H1 (cell line): ENCODE results near the gene ANAPC2. TPM values are rescaled to one million over a fixed set of nuclear protein-coding genes. Genes with fewer than 3 reads are reported as not detected.

Experiments
- CTCF ChIA-PET: fragments of 300-600 bp; sonication (Branson Sonifier 250); formaldehyde crosslinking; loops from one replicate; lab custom pipeline; 2021; ENCODE audit not compliant: partially characterized antibody; lab: Charles Lee
- POLR2A ChIA-PET: fragments of 300-600 bp; sonication (Branson Sonifier 250); formaldehyde crosslinking; loops from one replicate; lab custom pipeline; 2021; ENCODE audit warnings: inconsistent platforms; ENCODE audit not compliant: partially characterized antibody; lab: Charles Lee
- DNase-seq, 2 experiments: peaks; one replicate each; pipeline versions ENCODE4 v3.0.0 to v3.0.0-alpha.2; 2010 to 2022; ENCODE audit warnings: low spot score in 2 of 2, low read depth in 1 of 2, mixed read lengths in 1 of 2
- FAIRE-seq: peaks from 2 replicates; lab custom pipeline; 2011; peaks lifted over from hg19 to GRCh38; lab: Jason Lieb, UNC
- H2AFZ ChIP-seq: 2 replicates; pipeline ENCODE4 v1.8.1; 2012; ENCODE audit warnings: low read length, inconsistent platforms
- H2AK5ac ChIP-seq: 2 replicates; pipeline ENCODE4 v1.6.1; 2013; ENCODE audit warnings: low read depth, low read length
- H2BK120ac ChIP-seq: replicated peaks from 2 replicates; pipeline ENCODE3; 2013; ENCODE audit warnings: low read depth, low read length, inconsistent platforms
- H2BK12ac ChIP-seq: 2 replicates; pipeline ENCODE4 v1.6.1; 2013; ENCODE audit warnings: low read depth, low read length
- H2BK15ac ChIP-seq: 2 replicates; pipeline ENCODE4 v1.6.1; 2013; ENCODE audit warnings: low read length
- H2BK20ac ChIP-seq: 2 replicates; pipeline ENCODE4 v1.6.1; 2013; ENCODE audit warnings: low read length
- H2BK5ac ChIP-seq: 2 replicates; pipeline ENCODE4 v1.6.1; 2013; ENCODE audit warnings: low read depth, low read length
- H3K14ac ChIP-seq: 2 replicates; pipeline ENCODE4 v1.6.1; 2013; ENCODE audit warnings: inconsistent platforms; ENCODE audit not compliant: insufficient read length
- H3K18ac ChIP-seq: 2 replicates; pipeline ENCODE4 v1.6.1; 2013; ENCODE audit warnings: low read length; ENCODE audit errors: extremely low read depth
- H3K23ac ChIP-seq: 2 replicates; pipeline ENCODE4 v1.6.1; 2013; ENCODE audit warnings: inconsistent platforms; ENCODE audit not compliant: insufficient read length
- H3K23me2 ChIP-seq: 2 replicates; pipeline ENCODE4 v1.6.1; 2013; ENCODE audit warnings: low read depth, low read length
- H3K27ac ChIP-seq: 2 replicates; pipeline ENCODE4 v1.6.1; 2011; ENCODE audit warnings: low read depth, low read length, inconsistent platforms
- H3K27me3 ChIP-seq, 4 experiments: replicated peaks in 1 of 4; 1 replicate in 1 of 4; 2 replicates in 3 of 4; pipeline versions ENCODE4 v1.6.1 to v1.8.1; 2011 to 2013; ENCODE audit warnings: low read length in 3 of 4, mild to moderate bottlenecking in 3 of 4, inconsistent platforms in 2 of 4, mixed read lengths in 2 of 4, moderate library complexity in 1 of 4; ENCODE audit not compliant: control insufficient read depth in 3 of 4, insufficient read depth in 3 of 4; ENCODE audit errors: extremely low read depth in 1 of 4
- H3K36me3 ChIP-seq, 4 experiments: 2 replicates each; pipeline versions ENCODE4 v1.6.1 to v1.8.1; 2011 to 2013; ENCODE audit warnings: mild to moderate bottlenecking in 4 of 4, low read length in 3 of 4, moderate library complexity in 2 of 4, control low read depth in 1 of 4, inconsistent platforms in 1 of 4; ENCODE audit not compliant: insufficient read depth in 4 of 4, control insufficient read depth in 2 of 4
- H3K4ac ChIP-seq: replicated peaks from 2 replicates; pipeline ENCODE3; 2013; ENCODE audit warnings: low read length, low read depth, mixed read lengths, inconsistent platforms; ENCODE audit not compliant: insufficient read length
- H3K4me1 ChIP-seq, 4 experiments: replicated peaks in 1 of 4; 1 replicate in 1 of 4; 2 replicates in 3 of 4; pipeline versions ENCODE4 v1.6.1 to v1.8.1; 2011 to 2013; ENCODE audit warnings: low read length in 3 of 4, inconsistent platforms in 2 of 4, mixed read lengths in 1 of 4; ENCODE audit not compliant: insufficient read depth in 4 of 4, control insufficient read depth in 3 of 4
- H3K4me2 ChIP-seq, 2 experiments: 2 replicates each; pipeline versions ENCODE4 v1.6.1 to v1.8.1; 2011 to 2013; ENCODE audit warnings: low read depth in 2 of 2, low read length in 2 of 2, control low read depth in 1 of 2, inconsistent platforms in 1 of 2, mild to moderate bottlenecking in 1 of 2; ENCODE audit not compliant: insufficient read depth in 1 of 2
- H3K4me3 ChIP-seq, 4 experiments: fragments of 200-600, 300-600 bp in 1 of 4; sonication (generic), shearing (Covaris generic), sonication (Bioruptor Twin) in 1 of 4; 2 replicates each; pipeline versions ENCODE4 v1.5.1 to v1.8.1; 2011 to 2016; ENCODE audit warnings: low read length in 4 of 4, low read depth in 3 of 4, control low read depth in 2 of 4, inconsistent platforms in 2 of 4, mild to moderate bottlenecking in 2 of 4, mixed read lengths in 1 of 4, moderate library complexity in 1 of 4; ENCODE audit not compliant: insufficient read depth in 2 of 4; ENCODE audit errors: extremely low read depth in 1 of 4
- H3K56ac ChIP-seq: replicated peaks from 2 replicates; pipeline ENCODE3; 2013; ENCODE audit warnings: low read depth, mild to moderate bottlenecking, mixed read lengths, low read length, inconsistent platforms; ENCODE audit not compliant: insufficient read length
- H3K79me1 ChIP-seq: 2 replicates; pipeline ENCODE4 v1.6.1; 2013; ENCODE audit warnings: low read depth, low read length, control low read depth
- H3K79me2 ChIP-seq, 2 experiments: 2 replicates each; pipeline versions ENCODE4 v1.6.1 to v1.8.1; 2012 to 2013; ENCODE audit warnings: low read length in 2 of 2, mild to moderate bottlenecking in 2 of 2, inconsistent platforms in 1 of 2; ENCODE audit not compliant: insufficient read depth in 2 of 2, control insufficient read depth in 1 of 2
- H3K9ac ChIP-seq, 4 experiments: replicated peaks in 1 of 4; 1 replicate in 1 of 4; 2 replicates in 3 of 4; pipeline versions ENCODE4 v1.6.1 to v1.8.1; 2011 to 2013; ENCODE audit warnings: low read depth in 3 of 4, low read length in 3 of 4, control low read depth in 2 of 4, mild to moderate bottlenecking in 2 of 4, moderate library complexity in 2 of 4, inconsistent platforms in 1 of 4; ENCODE audit errors: extremely low read depth in 1 of 4
- H3K9me3 ChIP-seq, 2 experiments: 2 replicates each; pipeline versions ENCODE4 v1.6.1 to v1.8.1; 2012 to 2013; ENCODE audit warnings: mild to moderate bottlenecking in 2 of 2, moderate library complexity in 2 of 2, control low read depth in 1 of 2, inconsistent platforms in 1 of 2, low read depth in 1 of 2, low read length in 1 of 2, mixed read lengths in 1 of 2; ENCODE audit not compliant: insufficient read depth in 2 of 2
- H4K20me1 ChIP-seq, 2 experiments: replicated peaks in 1 of 2; 2 replicates each; pipeline versions ENCODE3 to v1.8.1; 2011 to 2013; ENCODE audit warnings: inconsistent platforms in 2 of 2, low read length in 2 of 2, mild to moderate bottlenecking in 1 of 2; ENCODE audit not compliant: insufficient read depth in 2 of 2, control insufficient read depth in 1 of 2
- H4K5ac ChIP-seq: 2 replicates; pipeline ENCODE4 v1.6.1; 2013; ENCODE audit warnings: low read length, low read depth, mixed read lengths, inconsistent platforms; ENCODE audit not compliant: insufficient read length
- H4K8ac ChIP-seq: 2 replicates; pipeline ENCODE4 v1.8.0; 2013; ENCODE audit warnings: mild to moderate bottlenecking, moderate library complexity, low read length, inconsistent platforms; ENCODE audit not compliant: insufficient read depth; ENCODE audit errors: extremely low read depth
- H4K91ac ChIP-seq: replicated peaks from 2 replicates; pipeline ENCODE3; 2013; ENCODE audit warnings: low read length, mixed read lengths, inconsistent platforms; ENCODE audit not compliant: insufficient read length
- CHD2 ChIP-seq: IDR thresholded peaks from 2 replicates; pipeline ENCODE4 v1.6.1; 2012; ENCODE audit warnings: low read length, improper control_type of control experiment
- SP2 ChIP-seq: IDR thresholded peaks from 2 replicates; pipeline ENCODE4 v1.6.1; 2012; ENCODE audit warnings: mild to moderate bottlenecking, low read length, inconsistent platforms
- WGBS, 2 experiments: shearing (Covaris generic) in 1 of 2; methylation state at CpG; one replicate each; pipeline versions ENCODE4 v1.1.6 to v1.1.7; 2013 to 2015; ENCODE audit warnings: low lambda C conversion rate in 2 of 2, mixed read lengths in 2 of 2, inconsistent platforms in 1 of 2, low coverage in 1 of 2, missing lambda C conversion rate in 1 of 2; ENCODE audit not compliant: insufficient replicate concordance in 2 of 2, insufficient coverage in 1 of 2, insufficient read length in 1 of 2; ENCODE audit errors: extremely low coverage in 1 of 2, missing lambda C conversion rate in 1 of 2; 5-methylcytosine and 5-hydroxymethylcytosine counted together
- polyA plus RNA-seq, 7 experiments: library from polyadenylated mRNA; depleted of rRNA in 3 of 7; stranded (reverse) in 5 of 7; unstranded in 2 of 7; fragments of >200 nt in 5 of 7; fragments of 200-250 nt in 2 of 7; gene quantifications; 1 replicate in 5 of 7; 2 replicates in 1 of 7; 4 replicates in 1 of 7; pipeline versions ENCODE4 v1.2.1 to v1.2.3, GENCODE V29; 2011 to 2013; ENCODE audit warnings: missing spikeins in 2 of 7, mixed read lengths in 2 of 7
- total RNA-seq: library from RNA; stranded (reverse); fragmentation: NEBNext Ultra II Directional; extraction: Animal tissue kit (Norgen Biotek cat#: 25700); gene quantifications from 2 replicates; pipeline ENCODE4 v1.2.1, GENCODE V29; 2021
- TF ChIP-seq, protein P1 (sequence below): IDR thresholded peaks from 2 replicates; pipeline ENCODE4 v1.6.1; 2012; ENCODE audit warnings: low read length, inconsistent platforms

Gene ANAPC2
- total and polyA plus RNA-seq, 2 of the 8 experiments (the other 6 are each of a cell fraction or from before 2014, with no cell fraction given) = 30.2 to 37.7 TPM

- Histone ChIP-seq H3K79me2 (no peaks in the 10 kb centered on the region), H2BK15ac (no peak overlapping the region), H3K79me1 (no peaks in the 10 kb centered on the region), H3K23ac (no peak overlapping the region), H3K27ac (no peak overlapping the region), H4K91ac (no peak overlapping the region), H4K20me1 (peaks cover 0 to 1% of the 10 kb centered on the region in 2 experiments), H3K14ac (no peak overlapping the region), H2BK120ac (no peak overlapping the region), H3K18ac (no peak overlapping the region), H3K9me3 (no peaks in the 10 kb centered on the region), H3K4me1 (peaks cover 0 to 19% (median 8%) of the 10 kb centered on the region in 4 experiments; a peak in 6 of 7 replicates), H3K4ac (no peak overlapping the region), H2AFZ (no peak overlapping the region), H2BK12ac (no peak overlapping the region), H3K56ac (no peak overlapping the region), H3K9ac (no peak overlapping the region), H3K4me2 (no peak overlapping the region), H2BK5ac (no peak overlapping the region), H4K5ac (no peak overlapping the region), H3K4me3 (no peak overlapping the region), H4K8ac (peak overlapping the region; percentile 68), H2AK5ac (no peak overlapping the region), H3K27me3 (no peaks in the 10 kb centered on the region; a peak in 1 of 7 replicates), H3K36me3 (no peaks in the 10 kb centered on the region), H2BK20ac (no peak overlapping the region), H3K23me2 (no peaks in the 10 kb centered on the region)
- ChIA-PET POLR2A (interaction anchor here (1.2 to 69.9 kb wide), 2 partner anchors 10 to 25 kb away, joined by 3 to 1462 read pairs; partner anchors contain the start of genes NELFB, STPG3, TOR4A and TUBB4B), CTCF (interaction anchor here (0.6 to 20.2 kb wide), 2 partner anchors 39 to 114 kb away, joined by 3 to 204 read pairs; partner anchors contain the start of genes ANAPC2 and SSNA1)
- FAIRE-seq = no peak
- 86% methylated on average over 10 of the region's 10 CpGs; no CpG with 5 or more reads in 1 of the 2 experiments for WGBS, 2 experiments
- no peak for DNase-seq
- TF ChIP-seq SP2 (no peak), CHD2 (no peak)
- TF ChIP-seq, protein P1, sequence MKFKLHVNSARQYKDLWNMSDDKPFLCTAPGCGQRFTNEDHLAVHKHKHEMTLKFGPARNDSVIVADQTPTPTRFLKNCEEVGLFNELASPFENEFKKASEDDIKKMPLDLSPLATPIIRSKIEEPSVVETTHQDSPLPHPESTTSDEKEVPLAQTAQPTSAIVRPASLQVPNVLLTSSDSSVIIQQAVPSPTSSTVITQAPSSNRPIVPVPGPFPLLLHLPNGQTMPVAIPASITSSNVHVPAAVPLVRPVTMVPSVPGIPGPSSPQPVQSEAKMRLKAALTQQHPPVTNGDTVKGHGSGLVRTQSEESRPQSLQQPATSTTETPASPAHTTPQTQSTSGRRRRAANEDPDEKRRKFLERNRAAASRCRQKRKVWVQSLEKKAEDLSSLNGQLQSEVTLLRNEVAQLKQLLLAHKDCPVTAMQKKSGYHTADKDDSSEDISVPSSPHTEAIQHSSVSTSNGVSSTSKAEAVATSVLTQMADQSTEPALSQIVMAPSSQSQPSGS = no peak
These were observed 43.7 kb upstream of the ANAPC2 start for GRCh38 chr9:137232101-137232500.
